GM19023 (cell line): ENCODE data around the gene FAM200B.

ENCODE experiments used
- ATAC-seq: cut with Tn5 transposase; IDR thresholded peaks from one replicate; pipeline ENCODE4 v1.9.1; 2021; ENCODE audit warnings: mild to moderate bottlenecking, moderate library complexity; ENCODE audit not compliant: unreplicated experiment

Gene FAM200B

GRCh38 chr4:15694431-15694830 lies 12.8 kb downstream of the FAM200B start:
- ATAC-seq, result no peak

GRCh38 chr4:15695240-15695699 lies 13.6 kb downstream of the FAM200B start:
- no peak for ATAC-seq

DNA sequence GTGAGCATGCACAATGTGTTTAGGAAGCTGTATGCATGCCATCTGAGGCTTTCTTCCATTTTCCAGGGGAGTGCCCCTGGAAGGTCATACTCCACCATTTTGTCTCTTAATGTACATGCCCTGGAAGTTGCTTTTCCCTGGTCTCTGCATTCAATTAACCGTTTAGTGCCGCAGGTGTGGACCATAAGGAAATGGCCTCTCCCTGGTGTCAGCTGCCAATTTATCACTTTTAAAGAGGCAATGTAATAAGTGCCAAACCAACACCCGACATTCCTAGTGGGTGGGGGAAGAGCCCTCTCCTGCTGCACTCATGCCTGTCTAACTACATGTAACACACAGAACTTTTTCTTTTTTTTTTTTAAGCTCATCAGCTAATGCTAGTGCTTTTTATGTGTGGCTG lies 14.1 kb downstream of the FAM200B start:
- ATAC-seq, result no peak

GRCh38 chr4:15696866-15697265 lies 15.2 kb downstream of the FAM200B start:
- ATAC-seq, result no peak

GRCh38 chr4:15702941-15703403 lies 21.3 kb downstream of the FAM200B start, which contains the start of gene BST1:
Gene BST1 (plus strand): TSS chr4:15703065. CDS start chr4:15703145, 80 bp downstream.
- peak; percentile 83 for ATAC-seq

GRCh38 chr4:15703439-15703838 lies 21.8 kb downstream of the FAM200B start:
- ATAC-seq, result no peak

DNA sequence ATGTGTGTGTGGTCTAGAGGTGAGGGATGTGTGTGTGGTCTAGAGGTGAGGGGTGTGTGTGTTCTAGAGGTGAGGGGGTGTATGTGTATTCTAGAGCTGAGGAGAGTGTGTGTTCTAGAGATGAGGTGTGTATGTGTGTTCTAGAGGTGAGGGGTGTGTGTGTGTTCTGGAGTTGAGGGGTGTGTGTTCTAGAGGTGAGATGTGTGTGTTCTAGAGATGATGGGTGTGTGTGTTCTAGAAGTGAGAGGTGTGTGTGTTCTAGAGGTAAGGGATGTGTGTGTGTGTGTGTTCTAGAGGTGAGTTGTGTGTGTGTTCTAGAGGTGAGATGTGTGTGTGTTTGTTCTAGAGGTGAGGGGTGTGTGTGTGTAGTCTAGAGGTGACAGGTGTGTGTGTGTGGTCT lies 22.5 kb downstream of the FAM200B start:
- ATAC-seq, result no peak

DNA sequence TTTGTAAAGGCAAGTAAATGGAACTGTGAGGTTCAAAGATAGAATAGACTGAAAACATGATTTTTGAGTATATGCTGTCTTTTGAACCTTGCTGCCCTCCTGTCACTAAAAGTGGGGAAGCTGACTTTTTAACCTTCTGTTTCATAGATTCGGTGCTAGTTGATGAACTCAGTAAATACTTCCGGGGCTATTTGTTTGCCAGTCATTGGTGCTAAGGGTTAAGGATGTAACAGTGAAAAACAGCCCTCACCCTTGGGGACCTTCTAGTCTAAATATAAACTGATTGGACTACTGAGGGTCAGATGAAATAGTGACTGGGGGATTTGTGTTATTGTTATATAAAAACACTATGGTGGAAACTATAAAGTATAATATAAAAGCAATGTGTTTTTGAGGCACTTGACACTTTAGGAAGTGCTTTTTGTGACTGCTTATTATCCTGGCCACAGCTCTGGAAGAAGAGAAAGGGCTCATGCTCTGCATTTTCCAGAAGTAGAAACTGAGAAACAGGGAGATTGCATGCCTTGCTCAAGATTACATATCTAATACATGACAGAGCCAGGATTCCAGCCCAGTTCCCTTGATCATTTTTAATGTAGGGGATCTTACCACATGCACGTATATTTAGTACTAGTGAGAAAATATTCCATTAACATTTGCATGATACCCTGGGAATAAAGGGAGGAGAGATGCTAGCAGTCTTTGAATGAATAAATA lies 25.2 kb downstream of the FAM200B start:
- ATAC-seq, result no peak

DNA sequence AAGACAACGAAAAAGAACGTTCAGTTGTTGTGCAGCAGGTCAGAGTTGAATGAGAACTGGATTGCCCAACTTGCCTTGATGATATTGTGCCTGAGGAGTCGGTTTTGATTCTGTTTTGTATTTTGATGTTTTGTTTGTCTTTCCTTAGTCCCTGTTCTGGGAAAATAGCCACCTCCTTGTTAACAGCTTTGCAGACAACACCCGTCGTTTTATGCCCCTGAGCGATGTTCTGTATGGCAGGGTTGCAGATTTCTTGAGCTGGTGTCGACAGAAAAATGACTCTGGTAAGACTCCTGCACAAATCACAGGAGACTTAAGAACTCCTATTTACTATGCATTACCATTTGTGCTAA lies 25.7 kb downstream of the FAM200B start:
- ATAC-seq, result no peak

DNA sequence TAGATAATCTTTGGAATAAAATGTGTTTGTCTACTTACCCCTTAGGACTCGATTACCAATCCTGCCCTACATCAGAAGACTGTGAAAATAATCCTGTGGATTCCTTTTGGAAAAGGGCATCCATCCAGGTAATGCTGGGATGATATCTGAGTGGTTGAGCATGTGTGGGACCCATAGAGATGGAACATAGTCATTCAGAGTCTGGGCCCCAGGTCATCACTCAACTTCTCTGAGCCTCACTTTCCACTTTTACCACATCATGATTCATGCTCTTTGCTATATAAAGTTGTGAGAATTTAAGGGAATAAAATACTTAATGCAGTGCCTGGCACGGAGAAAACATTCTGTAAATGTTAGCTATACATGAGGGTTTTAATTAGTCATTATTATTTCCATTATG lies 30.1 kb downstream of the FAM200B start:
- no peak for ATAC-seq

- no peak for ATAC-seq
These were observed 30.6 kb downstream of the FAM200B start for GRCh38 chr4:15712214-15712613.

GRCh38 chr4:15714141-15714540 lies 32.5 kb downstream of the FAM200B start:
- no peak for ATAC-seq

GRCh38 chr4:15714646-15715435 lies 33.2 kb downstream of the FAM200B start:
- ATAC-seq, result no peak

DNA sequence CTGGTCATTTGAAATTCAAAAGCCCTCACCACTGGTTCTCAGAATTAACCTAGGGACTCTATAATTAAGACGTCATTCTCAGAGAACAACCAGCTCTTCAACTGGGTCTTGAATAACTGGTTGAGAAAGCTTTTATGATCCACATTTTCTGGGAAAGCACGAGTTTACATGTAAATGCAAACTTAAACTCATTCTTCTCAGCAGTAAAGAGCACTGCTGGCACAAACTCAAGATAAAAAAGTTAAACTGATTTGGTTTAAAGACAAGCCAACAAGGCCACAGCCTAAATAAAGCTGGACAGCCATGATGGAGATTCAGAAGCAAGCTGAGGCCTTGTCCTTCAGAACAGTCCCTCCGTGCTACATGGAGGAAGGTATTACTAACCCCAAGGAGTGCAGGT lies 34.5 kb downstream of the FAM200B start:
- no peak for ATAC-seq

DNA sequence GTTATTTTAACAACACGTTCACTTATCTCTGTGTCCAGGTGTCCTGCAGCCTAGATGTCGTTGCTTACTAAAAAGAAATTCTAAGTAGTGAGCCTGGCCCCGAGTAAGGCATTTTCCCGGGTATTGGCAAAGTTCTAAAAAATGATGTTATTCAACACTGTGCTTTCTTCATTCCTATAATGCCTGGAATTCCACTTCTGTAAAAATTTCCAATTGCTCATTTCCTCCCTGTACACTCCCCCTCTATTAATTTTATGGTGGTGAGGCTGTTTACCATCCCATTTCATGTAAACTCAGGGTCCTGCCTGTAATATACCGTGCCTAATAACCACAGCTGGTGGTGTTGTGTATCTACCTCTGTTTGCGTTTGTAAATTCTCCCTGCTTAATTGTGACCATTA lies 35.5 kb downstream of the FAM200B start:
- ATAC-seq, result no peak

- ATAC-seq, result no peak
These were observed 36.2 kb downstream of the FAM200B start for GRCh38 chr4:15717657-15718416.

DNA sequence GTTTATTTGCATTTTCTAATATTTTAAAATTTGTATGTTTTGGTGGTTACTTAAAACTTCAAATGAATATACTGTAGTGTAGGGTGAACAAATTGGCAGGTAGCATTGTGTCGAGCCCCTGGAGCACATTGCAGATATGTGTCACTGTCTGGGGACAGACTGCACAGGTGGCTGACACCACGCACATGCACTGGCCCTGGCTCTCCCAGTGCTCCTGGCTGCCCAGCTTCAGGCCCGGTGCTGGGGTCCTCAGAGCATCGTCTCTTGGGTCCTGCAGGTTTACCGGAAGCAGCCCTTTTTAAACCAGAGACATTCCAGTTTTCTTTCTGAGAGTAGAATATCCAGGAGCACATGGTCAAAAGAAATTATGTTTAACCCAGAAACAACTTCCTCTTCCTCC lies 36.8 kb downstream of the FAM200B start:
- no peak for ATAC-seq

DNA sequence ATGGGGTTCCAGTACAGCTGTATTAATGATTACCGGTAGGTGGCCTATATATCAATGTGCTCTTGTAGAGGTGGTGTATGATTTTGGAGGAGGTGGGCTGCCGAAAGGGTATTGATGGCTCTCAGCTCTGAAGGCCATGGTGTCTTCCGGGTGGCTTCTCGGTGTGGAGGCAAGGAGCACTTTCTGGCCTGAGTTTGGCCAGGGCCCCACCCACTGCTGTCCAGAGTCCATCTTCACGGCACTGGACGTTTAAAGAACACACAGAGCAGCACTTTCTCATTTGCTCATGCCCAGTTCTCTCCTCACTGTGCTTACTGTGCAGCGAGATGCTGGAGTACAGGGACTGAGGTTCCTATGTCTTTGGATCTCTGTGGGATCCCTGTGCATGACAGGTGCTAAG lies 37.3 kb downstream of the FAM200B start:
- no peak for ATAC-seq

- ATAC-seq, result no peak
These were observed 37.9 kb downstream of the FAM200B start for GRCh38 chr4:15719506-15719905.

GRCh38 chr4:15720851-15721250 lies 39.2 kb downstream of the FAM200B start:
- no peak for ATAC-seq

DNA sequence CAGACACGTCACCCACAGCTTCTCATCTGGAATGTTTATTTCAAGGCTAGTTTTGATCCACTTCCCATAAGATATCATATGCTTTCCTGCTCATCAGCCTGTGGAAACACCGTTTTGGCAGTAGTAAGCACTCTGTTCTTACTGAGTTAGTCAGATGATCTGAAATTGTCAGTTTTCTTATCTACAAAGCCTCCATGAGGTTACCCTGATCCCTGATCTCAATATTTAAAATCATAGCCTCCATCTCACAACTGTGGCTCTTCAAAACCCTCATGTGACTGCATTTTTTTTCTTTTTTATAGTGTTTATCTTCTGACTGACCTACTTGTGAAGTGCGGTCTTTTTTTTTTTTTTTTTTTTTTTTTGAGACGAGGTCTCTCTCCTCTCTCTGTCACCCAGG lies 44.0 kb downstream of the FAM200B start:
- ATAC-seq, result no peak
